Testis (tissue), 2 donors: Measurements from ENCODE around the gene SUFU.
"Not testable (repeated sequence)": the region's sequence is repeated elsewhere in the genome, so short reads cannot be mapped to it uniquely, and the experiment has no call there.

Source experiments
- POLR2A ChIP-seq: fragments of 450-650 bp; IDR thresholded peaks from one replicate; pipeline ENCODE4 v1.6.1; 2017; ENCODE audit warnings: antibody characterized with exemption, mild to moderate bottlenecking, moderate library complexity
- TF ChIP-seq, protein P1 (sequence below), 3 experiments: fragments of 450-650 bp in 2 of 3; fragments of 200-600 bp in 1 of 3; sonication (generic) in 1 of 3; IDR thresholded peaks; one replicate each; pipeline ENCODE4 v1.5.1; 2016 to 2019; ENCODE audit warnings: antibody characterized with exemption in 3 of 3, mild to moderate bottlenecking in 2 of 3, moderate library complexity in 1 of 3

GRCh38 chr10:102500686-102501085, 3.1 kb upstream of the SUFU start:
- TF ChIP-seq, protein P1, sequence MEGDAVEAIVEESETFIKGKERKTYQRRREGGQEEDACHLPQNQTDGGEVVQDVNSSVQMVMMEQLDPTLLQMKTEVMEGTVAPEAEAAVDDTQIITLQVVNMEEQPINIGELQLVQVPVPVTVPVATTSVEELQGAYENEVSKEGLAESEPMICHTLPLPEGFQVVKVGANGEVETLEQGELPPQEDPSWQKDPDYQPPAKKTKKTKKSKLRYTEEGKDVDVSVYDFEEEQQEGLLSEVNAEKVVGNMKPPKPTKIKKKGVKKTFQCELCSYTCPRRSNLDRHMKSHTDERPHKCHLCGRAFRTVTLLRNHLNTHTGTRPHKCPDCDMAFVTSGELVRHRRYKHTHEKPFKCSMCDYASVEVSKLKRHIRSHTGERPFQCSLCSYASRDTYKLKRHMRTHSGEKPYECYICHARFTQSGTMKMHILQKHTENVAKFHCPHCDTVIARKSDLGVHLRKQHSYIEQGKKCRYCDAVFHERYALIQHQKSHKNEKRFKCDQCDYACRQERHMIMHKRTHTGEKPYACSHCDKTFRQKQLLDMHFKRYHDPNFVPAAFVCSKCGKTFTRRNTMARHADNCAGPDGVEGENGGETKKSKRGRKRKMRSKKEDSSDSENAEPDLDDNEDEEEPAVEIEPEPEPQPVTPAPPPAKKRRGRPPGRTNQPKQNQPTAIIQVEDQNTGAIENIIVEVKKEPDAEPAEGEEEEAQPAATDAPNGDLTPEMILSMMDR (IDR thresholded peaks at IDR 0.05) = not testable (repeated sequence)
- TF ChIP-seq POLR2A = not testable (repeated sequence)
